Sigmoid colon (tissue), 4 donors: ENCODE measurements around the gene NKX2-1.

Experiments used
- CTCF ChIP-seq, 4 experiments: fragments of 450-650 bp in 3 of 4; fragments of 200-600 bp in 1 of 4; IDR thresholded peaks; one replicate each; pipeline ENCODE4 v1.5.1; 2016 to 2019; ENCODE audit warnings: antibody characterized with exemption in 4 of 4, mild to moderate bottlenecking in 3 of 4, moderate library complexity in 2 of 4
- EP300 ChIP-seq, 4 donors: sonication (generic); formaldehyde crosslinking; IDR thresholded peaks; one replicate each; pipeline ENCODE4 v1.6.1; 2017; ENCODE audit warnings: antibody characterized with exemption in 4 of 4
- POLR2A ChIP-seq, 2 donors: fragments of 450-650 bp; IDR thresholded peaks; one replicate each; pipeline ENCODE4 v1.6.1; 2016; ENCODE audit warnings: antibody characterized with exemption in 2 of 2, mild to moderate bottlenecking in 2 of 2, moderate library complexity in 2 of 2
- POLR2AphosphoS5 ChIP-seq, 4 donors: sonication (generic); formaldehyde crosslinking; IDR thresholded peaks; one replicate each; pipeline ENCODE4 v1.6.1; 2017; ENCODE audit warnings: antibody characterized with exemption in 4 of 4

GRCh38 chr14:36509069-36509917 is 10.7 kb downstream of the NKX2-1 start:
- TF ChIP-seq POLR2A (IDR thresholded peaks at IDR 0.05): no peak
- no peak for TF ChIP-seq CTCF (IDR thresholded peaks at IDR 0.05)
- TF ChIP-seq EP300 (IDR thresholded peaks at IDR 0.05): no peak
- TF ChIP-seq POLR2AphosphoS5 (IDR thresholded peaks at IDR 0.05): no peak
